Measurements from ENCODE around the gene MAML3.
A peak's percentile ranks its signal among the peaks of the same experiment; 100 is the strongest.

Gene MAML3

GRCh38 chr4:140068271-140068670 lies 85.7 kb downstream of the MAML3 start:
- DNase-seq = no peak

- no peak for DNase-seq
Measured at GRCh38 chr4:140066031-140066930, 87.7 kb downstream of the MAML3 start.

GRCh38 chr4:140065393-140065792 lies 88.6 kb downstream of the MAML3 start:
- no peak for DNase-seq

GRCh38 chr4:140061659-140062289 lies 92.2 kb downstream of the MAML3 start:
- no peak for DNase-seq

GRCh38 chr4:140061194-140061593 lies 92.8 kb downstream of the MAML3 start:
- DNase-seq = no peak

GRCh38 chr4:140059159-140059558 lies 94.8 kb downstream of the MAML3 start:
- no peak for DNase-seq

GRCh38 chr4:140057701-140058100 lies 96.3 kb downstream of the MAML3 start:
- DNase-seq = no peak

- DNase-seq = peak; percentile 38
Measured at GRCh38 chr4:140056015-140056414, 98.0 kb downstream of the MAML3 start.

- no peak for DNase-seq
Measured at GRCh38 chr4:140054861-140055260, 99.1 kb downstream of the MAML3 start.

- no peak for DNase-seq
Measured at GRCh38 chr4:140053185-140053584, 100.8 kb downstream of the MAML3 start.

- DNase-seq = no peak
Measured at GRCh38 chr4:140052050-140052449, 101.9 kb downstream of the MAML3 start.

- DNase-seq = peak; percentile 38
Measured at GRCh38 chr4:140049849-140050637, 103.9 kb downstream of the MAML3 start.

GRCh38 chr4:140049024-140049848 lies 104.7 kb downstream of the MAML3 start:
- peak; percentile 86 for DNase-seq

- no peak for DNase-seq
Measured at GRCh38 chr4:140048419-140048995, 105.5 kb downstream of the MAML3 start.

GRCh38 chr4:140047786-140048185 lies 106.2 kb downstream of the MAML3 start:
- no peak for DNase-seq

- DNase-seq = no peak
Measured at GRCh38 chr4:140047017-140047640, 106.9 kb downstream of the MAML3 start.

- DNase-seq = no peak
Measured at GRCh38 chr4:140046543-140046942, 107.4 kb downstream of the MAML3 start.

GRCh38 chr4:140046016-140046415 lies 108.0 kb downstream of the MAML3 start:
- DNase-seq = no peak

- no peak for DNase-seq
Measured at GRCh38 chr4:140044337-140044902, 109.6 kb downstream of the MAML3 start.

GRCh38 chr4:140042634-140043033 lies 111.3 kb downstream of the MAML3 start:
- no peak for DNase-seq

GRCh38 chr4:140038031-140038533 lies 115.9 kb downstream of the MAML3 start:
- DNase-seq = no peak

All from NCI-H524 treated with DMSO at 0.1 percent for 48 hours (cell line).